Hepatocyte (in vitro differentiated cells): Measurements from ENCODE around the gene POU3F1.

Experiments
- CTCF ChIP-seq: fragments of 200-600 bp; sonication (generic); IDR thresholded peaks from 2 replicates; pipeline ENCODE4 v1.5.1; 2016; ENCODE audit warnings: antibody characterized with exemption, mild to moderate bottlenecking; ENCODE audit not compliant: poor library complexity
- EZH2 ChIP-seq: fragments of 200-600 bp; sonication (generic); IDR thresholded peaks from 2 replicates; pipeline ENCODE4 v1.6.1; 2016; ENCODE audit warnings: antibody characterized with exemption, mild to moderate bottlenecking, borderline replicate concordance
- EZH2phosphoT487 ChIP-seq: fragments of 200-600 bp; sonication (generic); IDR thresholded peaks from one replicate; pipeline ENCODE4 v1.6.1; 2018; ENCODE audit warnings: antibody characterized with exemption, mild to moderate bottlenecking, low read depth, moderate library complexity; ENCODE audit not compliant: unreplicated experiment, severe bottlenecking

GRCh38 chr1:38072858-38073257 is 26.3 kb upstream of the POU3F1 start:
- no peak for TF ChIP-seq CTCF
- TF ChIP-seq EZH2phosphoT487 = no peak
- TF ChIP-seq EZH2 = no peak
